Stomach (tissue), 9 donors: ENCODE results near the gene BCL2L15. TPM values are rescaled to one million over a fixed set of nuclear protein-coding genes. Genes with fewer than 3 reads are reported as not detected.

Source experiments
- DNase-seq, 2 donors: peaks; one replicate each; pipeline versions ENCODE4 v3.0.0 to v3.0.0-alpha.2; 2013 to 2019
- H3K27ac ChIP-seq, 5 donors: fragments of 200-600 bp in 4 of 5; sonication (generic) in 4 of 5; one replicate each; pipeline ENCODE4 v1.5.1; 2013 to 2019; ENCODE audit warnings: mild to moderate bottlenecking in 1 of 5, moderate library complexity in 1 of 5
- H3K27me3 ChIP-seq, 3 donors: fragments of 200-600 bp; sonication (generic); one replicate each; pipeline ENCODE4 v1.5.1; 2017 to 2019; ENCODE audit warnings: mixed run types in 1 of 3
- H3K36me3 ChIP-seq, 4 donors: fragments of 200-600 bp; sonication (generic); 1 replicate in 3 of 4; 2 replicates in 1 of 4; pipeline ENCODE4 v1.5.1; 2016 to 2019
- H3K4me1 ChIP-seq, 4 donors: fragments of 200-600 bp; sonication (generic); one replicate each; pipeline ENCODE4 v1.5.1; 2016 to 2019
- H3K4me3 ChIP-seq, 4 donors: fragments of 200-600 bp; sonication (generic) in 3 of 4; one replicate each; pipeline ENCODE4 v1.5.1; 2016 to 2019; ENCODE audit warnings: mild to moderate bottlenecking in 1 of 4
- H3K9me3 ChIP-seq, 4 donors: fragments of 200-600 bp; sonication (generic); one replicate each; pipeline ENCODE4 v1.5.1; 2016 to 2019
- EP300 ChIP-seq: sonication (generic); formaldehyde crosslinking; IDR thresholded peaks from one replicate; pipeline ENCODE4 v1.6.1; 2017; ENCODE audit warnings: antibody characterized with exemption
- POLR2A ChIP-seq, 4 donors: fragments of 450-650 bp; IDR thresholded peaks; one replicate each; pipeline ENCODE4 v1.6.1; 2016; ENCODE audit warnings: antibody characterized with exemption in 4 of 4, control low read depth in 2 of 4, mild to moderate bottlenecking in 1 of 4, moderate library complexity in 1 of 4
- POLR2AphosphoS5 ChIP-seq, 3 donors: sonication (generic); formaldehyde crosslinking; IDR thresholded peaks; one replicate each; pipeline ENCODE4 v1.6.1; 2016; ENCODE audit warnings: antibody characterized with exemption in 3 of 3
- WGBS, 5 donors: extraction: QIAGEN DNeasy Blood & Tissue Kit in 3 of 5; methylation state at CpG; one replicate each; pipeline versions ENCODE4 v1.1.5 to v1.1.7; 2013 to 2018; 5-methylcytosine and 5-hydroxymethylcytosine counted together
- intact Hi-C: fragments of 100-400 bp; cut with DNase I; formaldehyde crosslinking; loops from one replicate; pipeline ENCODE4 v1.15.1; 2023; ENCODE audit warnings: low total_unique reads
- polyA plus RNA-seq, 3 donors: library from polyadenylated mRNA; stranded (reverse); fragments of 200-250 nt; gene quantifications; one replicate each; pipeline ENCODE4 v1.2.3, GENCODE V29; 2013
- total RNA-seq, 5 donors: library from RNA; depleted of rRNA; stranded (reverse); fragments of >200 nt; gene quantifications; one replicate each; pipeline versions ENCODE4 v1.1.0 to v1.2.3, GENCODE V29; 2014 to 2016
- TF ChIP-seq, protein P1 (sequence below), 7 experiments: fragments of 450-650 bp in 4 of 7; fragments of 200-600 bp in 3 of 7; sonication (generic) in 3 of 7; IDR thresholded peaks; one replicate each; pipeline ENCODE4 v1.5.1; 2016 to 2019; ENCODE audit warnings: antibody characterized with exemption in 7 of 7, control low read depth in 2 of 7, mild to moderate bottlenecking in 1 of 7
- donor health status: healthy with polysubstance abuse.
- donor health status: Bipolar disorder and iron deficiency.
- donor health status: healthy.

Gene BCL2L15
- total and polyA plus RNA-seq, 8 donors: 11.3 to 425 (median 35.6) TPM

DNA sequence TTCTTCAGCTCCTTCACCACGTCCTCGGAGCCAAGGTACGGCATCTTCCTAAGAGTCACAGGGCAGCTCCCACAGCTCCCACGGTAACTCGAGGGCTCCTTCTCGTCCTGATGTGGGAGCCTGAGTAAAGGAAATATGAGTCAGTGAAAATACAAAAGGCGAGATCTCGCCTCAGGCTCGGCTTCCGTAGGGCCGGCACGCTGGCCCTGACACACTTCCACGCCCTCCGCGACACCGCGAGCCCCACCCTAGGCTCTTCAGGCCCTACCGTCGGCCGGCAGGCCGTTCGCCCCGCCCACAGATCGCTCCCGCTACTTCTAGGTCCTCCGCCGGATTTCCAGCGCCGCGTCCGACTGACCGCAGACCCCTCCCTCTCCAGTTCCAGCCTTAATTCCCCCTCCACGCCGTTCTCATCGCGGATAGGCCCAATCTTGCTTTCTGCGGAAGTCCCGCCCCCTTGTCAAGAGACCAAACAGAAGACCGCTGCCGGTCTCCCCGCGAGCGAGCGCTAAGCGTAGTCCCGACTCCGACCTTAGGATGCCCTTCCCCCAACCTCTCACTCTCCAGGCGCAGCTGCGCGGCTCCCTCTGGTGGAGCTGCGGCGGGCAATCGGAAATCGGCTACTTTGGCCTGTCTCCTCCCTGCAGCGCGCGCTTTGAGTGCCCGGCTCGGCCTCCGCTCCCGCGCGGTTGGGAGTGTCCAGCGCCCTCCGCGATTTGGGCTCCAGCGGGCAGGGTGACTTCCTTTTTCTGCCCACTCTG lies 17.5 kb upstream of the BCL2L15 start, which contains the start of the genes AP4B1 and DCLRE1B:
Gene AP4B1 (minus strand): TSS at position 126 of the 761 bp plus-strand sequence. CDS start 82 bp downstream, at position 44.
Gene DCLRE1B (plus strand): TSS at position 653 of the 761 bp plus-strand sequence. CDS start 261 bp downstream, outside the sequence.
- peak; percentile 98 to 100 for DNase-seq
- Histone ChIP-seq H3K4me1 (peaks cover 8 to 50% (median 35%) of the 10 kb centered on the region in 4 donors), H3K9me3 (no peaks in the 10 kb centered on the region), H3K27ac (peak within 1 kb of the TSS; percentile 87 to 97 (median 93)), H3K36me3 (peaks cover 9 to 53% (median 46%) of the 10 kb centered on the region in 4 donors), H3K4me3 (peak within 1 kb of the TSS; percentile 73 to 90 (median 86)), H3K27me3 (no peaks in the 10 kb centered on the region)
- intact Hi-C loops: loop anchor here (10.0 kb wide), 1 partner anchor 70 kb away; no protein-coding TSS in a partner anchor
- TF ChIP-seq EP300: no peak
- TF ChIP-seq, protein P1, sequence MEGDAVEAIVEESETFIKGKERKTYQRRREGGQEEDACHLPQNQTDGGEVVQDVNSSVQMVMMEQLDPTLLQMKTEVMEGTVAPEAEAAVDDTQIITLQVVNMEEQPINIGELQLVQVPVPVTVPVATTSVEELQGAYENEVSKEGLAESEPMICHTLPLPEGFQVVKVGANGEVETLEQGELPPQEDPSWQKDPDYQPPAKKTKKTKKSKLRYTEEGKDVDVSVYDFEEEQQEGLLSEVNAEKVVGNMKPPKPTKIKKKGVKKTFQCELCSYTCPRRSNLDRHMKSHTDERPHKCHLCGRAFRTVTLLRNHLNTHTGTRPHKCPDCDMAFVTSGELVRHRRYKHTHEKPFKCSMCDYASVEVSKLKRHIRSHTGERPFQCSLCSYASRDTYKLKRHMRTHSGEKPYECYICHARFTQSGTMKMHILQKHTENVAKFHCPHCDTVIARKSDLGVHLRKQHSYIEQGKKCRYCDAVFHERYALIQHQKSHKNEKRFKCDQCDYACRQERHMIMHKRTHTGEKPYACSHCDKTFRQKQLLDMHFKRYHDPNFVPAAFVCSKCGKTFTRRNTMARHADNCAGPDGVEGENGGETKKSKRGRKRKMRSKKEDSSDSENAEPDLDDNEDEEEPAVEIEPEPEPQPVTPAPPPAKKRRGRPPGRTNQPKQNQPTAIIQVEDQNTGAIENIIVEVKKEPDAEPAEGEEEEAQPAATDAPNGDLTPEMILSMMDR (IDR thresholded peaks at IDR 0.05): peak in 5 of 7 experiments; percentile 50 to 96 (median 83)
- peak in 1 of 4 donors; percentile 55 for TF ChIP-seq POLR2A (IDR thresholded peaks at IDR 0.05)
- TF ChIP-seq POLR2AphosphoS5 (IDR thresholded peaks at IDR 0.05): peak; percentile 73 to 91 (median 91)
- WGBS, 5 donors: 0 to 1% (median 0%) methylated on average over 57 to 67 of the region's 67 CpGs

DNA sequence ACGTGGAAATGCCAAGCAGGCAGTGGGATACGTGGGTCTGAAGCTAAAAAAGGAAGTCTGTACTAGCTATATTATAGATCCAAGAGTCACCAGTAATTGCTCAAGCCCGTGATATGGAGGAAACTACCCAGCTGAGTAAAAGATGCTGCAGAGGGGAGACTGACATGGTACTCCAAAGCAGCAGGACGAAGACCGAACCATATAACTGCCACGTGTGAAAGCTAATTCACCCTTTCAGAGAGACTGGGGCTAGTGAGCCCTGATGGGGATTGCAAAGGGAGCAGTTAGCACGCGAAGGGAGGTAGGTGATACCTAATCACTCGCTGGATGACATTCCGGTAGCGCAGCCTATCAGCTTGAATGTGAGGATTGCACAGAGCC lies 16.9 kb upstream of the BCL2L15 start:
- no peaks in the 10 kb centered on the region for H3K27me3 ChIP-seq
- intact Hi-C loops: loop anchor here (10.0 kb wide), 1 partner anchor 69 kb away; no protein-coding TSS in a partner anchor
- peaks cover 15 to 53% (median 49%) of the 10 kb centered on the region in 4 donors for H3K36me3 ChIP-seq
- H3K4me1 ChIP-seq: peaks cover 8 to 55% (median 35%) of the 10 kb centered on the region in 4 donors
- peak overlapping the region; percentile 87 to 97 (median 93) for H3K27ac ChIP-seq
- no peak for DNase-seq
- H3K9me3 ChIP-seq: no peaks in the 10 kb centered on the region
- H3K4me3 ChIP-seq: peak overlapping the region; percentile 73 to 90 (median 86)
- TF ChIP-seq, protein P1 (IDR thresholded peaks at IDR 0.05): no peak
- peak; percentile 6 for TF ChIP-seq EP300
- 0 to 1% (median 0%) methylated on average over 11 of the region's 11 CpGs for WGBS, 5 donors

DNA sequence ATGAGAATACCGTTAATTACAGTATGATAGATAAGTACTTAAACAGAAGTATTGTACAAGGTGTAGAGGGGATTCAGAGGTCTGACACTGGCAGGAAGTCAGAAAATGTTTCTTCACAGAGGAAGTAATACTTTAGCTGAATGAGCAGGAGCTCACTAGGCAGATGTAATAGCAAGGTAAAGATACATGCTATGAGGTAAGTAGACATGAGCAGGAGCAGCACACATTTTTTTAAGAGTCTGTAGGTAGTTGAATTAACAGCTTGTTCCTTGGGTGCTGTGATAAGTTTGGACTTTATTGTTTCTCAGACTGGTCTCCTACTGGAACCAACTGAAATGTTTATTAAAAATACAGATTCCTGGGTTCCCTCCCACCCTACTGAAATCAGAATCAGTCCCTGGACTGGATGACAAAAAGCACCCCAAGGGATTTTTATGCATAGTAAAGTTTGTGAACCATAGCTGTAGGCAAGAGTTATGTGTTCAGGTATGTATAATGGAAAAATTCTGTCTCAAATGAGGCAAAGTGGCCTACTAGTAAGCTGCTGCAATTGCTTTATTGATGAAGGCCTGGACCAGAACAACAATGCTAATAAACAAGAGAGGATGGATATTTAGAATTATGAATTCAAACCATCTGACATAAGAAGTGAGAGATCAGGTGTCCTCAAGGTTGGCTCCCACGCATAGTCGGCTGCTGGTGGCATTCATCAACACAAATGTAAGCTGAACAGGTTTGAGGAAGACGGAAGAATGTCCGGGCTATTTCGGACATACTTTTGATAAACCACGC lies 16.3 kb upstream of the BCL2L15 start:
- no peak for DNase-seq
- no peak for TF ChIP-seq POLR2AphosphoS5 (IDR thresholded peaks at IDR 0.05)
- TF ChIP-seq EP300: no peak
- TF ChIP-seq POLR2A (IDR thresholded peaks at IDR 0.05): no peak
- TF ChIP-seq, protein P1 (IDR thresholded peaks at IDR 0.05): no peak
- intact Hi-C loops: loop anchor here (10.0 kb wide), 1 partner anchor 69 kb away; no protein-coding TSS in a partner anchor
- Histone ChIP-seq H3K4me3 (peak overlapping the region; percentile 73 to 90 (median 86)), H3K27ac (peak overlapping the region; percentile 87 to 97 (median 93)), H3K4me1 (peaks cover 8 to 60% (median 35%) of the 10 kb centered on the region in 4 donors), H3K36me3 (peaks cover 15 to 53% (median 51%) of the 10 kb centered on the region in 4 donors), H3K27me3 (no peaks in the 10 kb centered on the region), H3K9me3 (no peaks in the 10 kb centered on the region)
- 11 to 14% (median 12%) methylated on average over 7 of the region's 7 CpGs for WGBS, 5 donors

DNA sequence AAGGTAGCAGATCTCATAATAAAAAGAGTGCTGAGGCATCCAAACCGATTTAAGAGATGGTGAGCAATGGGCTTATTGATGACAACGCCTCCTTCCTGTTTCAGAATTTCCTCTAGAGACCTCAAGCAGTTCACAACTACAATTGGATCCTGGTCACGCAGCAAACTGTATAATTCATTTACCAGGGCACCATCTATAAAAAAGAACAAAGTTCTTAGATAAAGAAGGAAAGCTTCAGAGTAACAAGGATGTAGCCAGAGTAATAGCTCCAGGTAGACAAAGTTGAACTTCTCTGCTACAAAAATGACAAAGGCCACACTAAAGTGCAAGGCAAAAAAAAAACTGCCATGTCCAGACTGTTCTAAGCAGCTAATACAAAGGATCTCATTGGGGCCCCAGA lies 13.8 kb upstream of the BCL2L15 start:
- TF ChIP-seq POLR2AphosphoS5 (IDR thresholded peaks at IDR 0.05) (no peak), POLR2A (IDR thresholded peaks at IDR 0.05) (no peak), EP300 (no peak)
- TF ChIP-seq, protein P1 (IDR thresholded peaks at IDR 0.05): no peak
- peaks cover 8 to 59% (median 30%) of the 10 kb centered on the region in 4 donors for H3K4me1 ChIP-seq
- H3K27ac ChIP-seq: no peak overlapping the region
- H3K9me3 ChIP-seq: no peaks in the 10 kb centered on the region
- DNase-seq: no peak
- peaks cover 30 to 64% (median 61%) of the 10 kb centered on the region in 4 donors for H3K36me3 ChIP-seq
- WGBS, 5 donors: 73 to 81% (median 77%) methylated on average over 3 of the region's 3 CpGs
- intact Hi-C loops: loop anchor here (10.0 kb wide), 1 partner anchor 66 kb away; no protein-coding TSS in a partner anchor
- H3K27me3 ChIP-seq: no peaks in the 10 kb centered on the region
- no peak overlapping the region for H3K4me3 ChIP-seq
